Chondrocyte (in vitro differentiated cells): Measurements from ENCODE around the gene CPED1. TPM values are rescaled to one million over a fixed set of nuclear protein-coding genes. Genes with fewer than 3 reads are reported as not detected.

Source experiments
- DNase-seq: peaks from one replicate; pipeline ENCODE4 v3.0.0; 2021; ENCODE audit warnings: mixed read lengths, low spot score
- H3K27ac Mint-ChIP-seq: one replicate; pipeline ENCODE4 v1.8.0; 2021; ENCODE audit warnings: mild to moderate bottlenecking, moderate library complexity, mixed read lengths; ENCODE audit not compliant: unreplicated experiment
- H3K27me3 Mint-ChIP-seq: 2 replicates; pipeline ENCODE4 v1.8.0; 2021; ENCODE audit warnings: low read depth, mixed read lengths
- H3K36me3 Mint-ChIP-seq: 2 replicates; pipeline ENCODE4 v1.8.0; 2021; ENCODE audit warnings: low read depth, mixed read lengths
- H3K4me1 Mint-ChIP-seq: 2 replicates; pipeline ENCODE4 v1.8.0; 2021; ENCODE audit warnings: low read depth, mild to moderate bottlenecking, mixed read lengths
- H3K4me3 Mint-ChIP-seq: one replicate; pipeline ENCODE4 v1.8.0; 2021; ENCODE audit warnings: mild to moderate bottlenecking, moderate library complexity, mixed read lengths; ENCODE audit not compliant: unreplicated experiment
- H3K9me3 Mint-ChIP-seq: 2 replicates; pipeline ENCODE4 v1.8.0; 2021; ENCODE audit warnings: low read depth, mixed read lengths
- total RNA-seq: library from RNA; stranded (reverse); gene quantifications from 3 replicates; pipeline ENCODE4 v1.2.1, GENCODE V29; 2021
- TF ChIP-seq, protein P1 (sequence below): fragments of 200-600 bp; sonication (generic); IDR thresholded peaks from 2 replicates; pipeline ENCODE4 v1.5.0; 2021; ENCODE audit warnings: antibody characterized with exemption, mild to moderate bottlenecking, moderate library complexity

CPED1 gene
- total RNA-seq, 1 donor from 2014 or later, result 2.8 TPM

DNA sequence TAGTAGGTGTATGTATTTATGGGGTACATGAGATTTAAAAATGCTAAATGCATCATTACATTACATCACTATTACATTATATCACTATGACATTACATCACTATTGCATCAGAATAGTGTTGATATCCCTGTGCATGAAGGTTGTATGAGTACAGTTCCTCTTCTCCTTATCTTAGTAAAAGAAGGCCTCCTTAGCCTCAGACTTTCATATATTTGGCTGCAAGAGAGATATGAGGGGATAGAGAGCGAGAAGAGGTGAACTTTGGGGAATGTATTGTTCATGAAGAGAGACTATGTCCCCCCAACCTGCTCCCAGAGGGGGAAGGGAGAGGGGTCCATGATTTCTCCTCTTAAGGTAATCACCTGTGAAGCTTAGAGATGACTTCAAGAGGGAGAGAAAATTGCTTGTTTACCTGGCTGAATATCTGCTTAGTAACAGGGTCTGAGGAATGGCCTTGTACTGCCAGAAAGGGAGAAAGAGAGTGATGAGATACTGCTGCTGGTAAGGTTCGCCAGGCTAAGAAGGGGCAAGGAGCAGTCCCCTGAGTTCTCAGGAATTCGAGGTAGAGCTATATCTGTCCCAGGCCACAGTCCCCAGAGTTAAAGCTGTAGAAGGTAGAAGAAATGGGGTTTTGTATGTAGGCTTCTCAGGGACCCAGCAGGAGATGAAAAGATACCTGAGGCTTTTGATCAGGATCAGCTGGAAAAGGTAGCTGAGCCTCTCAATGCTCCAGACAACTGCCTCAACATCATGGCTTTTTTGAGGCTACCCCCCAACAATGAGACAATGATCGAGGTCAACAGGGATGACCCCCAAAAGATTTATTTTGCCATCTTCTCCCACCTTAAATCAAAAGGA lies 171.9 kb downstream of the CPED1 start:
- Mint-ChIP-seq H3K4me1 (no peaks in the 10 kb centered on the region), H3K4me3 (no peak overlapping the region), H3K27me3 (no peaks in the 10 kb centered on the region), H3K36me3 (no peaks in the 10 kb centered on the region), H3K27ac (no peak overlapping the region), H3K9me3 (peaks cover 7% of the 10 kb centered on the region)
- TF ChIP-seq, protein P1, sequence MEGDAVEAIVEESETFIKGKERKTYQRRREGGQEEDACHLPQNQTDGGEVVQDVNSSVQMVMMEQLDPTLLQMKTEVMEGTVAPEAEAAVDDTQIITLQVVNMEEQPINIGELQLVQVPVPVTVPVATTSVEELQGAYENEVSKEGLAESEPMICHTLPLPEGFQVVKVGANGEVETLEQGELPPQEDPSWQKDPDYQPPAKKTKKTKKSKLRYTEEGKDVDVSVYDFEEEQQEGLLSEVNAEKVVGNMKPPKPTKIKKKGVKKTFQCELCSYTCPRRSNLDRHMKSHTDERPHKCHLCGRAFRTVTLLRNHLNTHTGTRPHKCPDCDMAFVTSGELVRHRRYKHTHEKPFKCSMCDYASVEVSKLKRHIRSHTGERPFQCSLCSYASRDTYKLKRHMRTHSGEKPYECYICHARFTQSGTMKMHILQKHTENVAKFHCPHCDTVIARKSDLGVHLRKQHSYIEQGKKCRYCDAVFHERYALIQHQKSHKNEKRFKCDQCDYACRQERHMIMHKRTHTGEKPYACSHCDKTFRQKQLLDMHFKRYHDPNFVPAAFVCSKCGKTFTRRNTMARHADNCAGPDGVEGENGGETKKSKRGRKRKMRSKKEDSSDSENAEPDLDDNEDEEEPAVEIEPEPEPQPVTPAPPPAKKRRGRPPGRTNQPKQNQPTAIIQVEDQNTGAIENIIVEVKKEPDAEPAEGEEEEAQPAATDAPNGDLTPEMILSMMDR, result no peak
- no peak for DNase-seq

DNA sequence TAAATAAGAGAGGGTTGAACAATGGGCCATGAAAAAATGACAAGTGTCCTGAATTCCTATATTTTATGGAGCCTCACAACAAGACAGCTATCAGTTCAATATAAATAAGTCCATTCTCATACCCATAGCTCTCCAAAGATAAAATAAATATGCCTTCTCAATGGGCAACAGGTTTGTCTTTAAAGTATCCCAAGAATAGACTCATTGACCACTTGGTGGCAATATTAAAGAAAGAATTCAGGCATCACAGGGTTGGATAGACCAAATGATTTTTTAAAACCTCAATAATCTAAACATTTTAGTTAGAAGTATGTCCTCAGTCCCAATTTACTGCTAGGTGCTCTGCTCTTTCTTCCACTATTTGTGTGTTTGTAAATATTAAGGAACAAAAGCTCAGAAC lies 175.2 kb downstream of the CPED1 start:
- no peaks in the 10 kb centered on the region for H3K27me3 Mint-ChIP-seq
- no peaks in the 10 kb centered on the region for H3K36me3 Mint-ChIP-seq
- TF ChIP-seq, protein P1, result peak; percentile 53
- no peaks in the 10 kb centered on the region for H3K4me1 Mint-ChIP-seq
- no peak overlapping the region for H3K4me3 Mint-ChIP-seq
- no peak overlapping the region for H3K27ac Mint-ChIP-seq
- no peak for DNase-seq
- H3K9me3 Mint-ChIP-seq, result no peaks in the 10 kb centered on the region

DNA sequence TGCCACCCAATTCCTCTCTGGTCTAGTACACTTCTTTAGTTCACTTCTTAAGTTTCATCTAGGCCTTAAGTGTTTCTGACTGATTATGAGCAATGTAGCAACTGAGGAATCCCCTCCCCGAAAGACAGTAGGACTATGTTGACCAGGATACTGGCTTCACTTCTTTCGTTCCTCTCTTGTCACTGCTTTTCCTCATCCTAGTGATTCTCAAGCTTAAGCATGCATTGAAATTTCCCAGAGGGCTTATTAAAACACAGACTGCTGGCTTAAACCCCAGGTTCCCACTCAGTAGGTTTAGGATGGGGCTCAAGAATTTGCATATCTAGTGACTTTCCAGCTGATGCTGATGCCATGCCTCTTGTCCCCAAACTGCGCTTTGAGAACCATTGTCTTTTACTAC lies 175.7 kb downstream of the CPED1 start:
- no peak overlapping the region for H3K4me3 Mint-ChIP-seq
- H3K27me3 Mint-ChIP-seq, result no peaks in the 10 kb centered on the region
- TF ChIP-seq, protein P1, result no peak
- no peak overlapping the region for H3K27ac Mint-ChIP-seq
- no peaks in the 10 kb centered on the region for H3K36me3 Mint-ChIP-seq
- no peaks in the 10 kb centered on the region for H3K9me3 Mint-ChIP-seq
- H3K4me1 Mint-ChIP-seq, result no peaks in the 10 kb centered on the region
- no peak for DNase-seq

DNA sequence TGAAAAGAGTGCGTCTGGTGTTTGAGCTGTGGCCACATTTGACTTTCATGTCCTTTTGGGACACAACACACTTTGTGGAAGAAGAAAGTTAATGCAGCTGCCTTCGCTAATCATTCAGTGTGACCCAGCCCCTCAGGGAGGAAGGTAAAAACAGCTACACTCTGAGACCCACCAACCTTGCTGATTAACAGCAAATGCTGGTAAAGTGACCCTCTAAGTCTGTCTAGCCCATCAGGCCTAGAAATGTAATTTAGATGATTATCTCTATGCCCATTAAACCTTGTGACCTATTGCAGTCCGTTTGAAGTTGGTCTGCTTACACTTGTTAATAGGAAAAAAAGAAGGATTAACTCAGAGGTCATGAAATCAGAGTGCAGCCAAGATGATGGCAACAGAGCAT lies 178.4 kb downstream of the CPED1 start:
- DNase-seq, result no peak
- TF ChIP-seq, protein P1, result no peak
- H3K27me3 Mint-ChIP-seq, result no peaks in the 10 kb centered on the region
- no peaks in the 10 kb centered on the region for H3K4me1 Mint-ChIP-seq
- H3K9me3 Mint-ChIP-seq, result no peaks in the 10 kb centered on the region
- H3K36me3 Mint-ChIP-seq, result no peaks in the 10 kb centered on the region
- H3K27ac Mint-ChIP-seq, result no peak overlapping the region
- H3K4me3 Mint-ChIP-seq, result no peak overlapping the region

DNA sequence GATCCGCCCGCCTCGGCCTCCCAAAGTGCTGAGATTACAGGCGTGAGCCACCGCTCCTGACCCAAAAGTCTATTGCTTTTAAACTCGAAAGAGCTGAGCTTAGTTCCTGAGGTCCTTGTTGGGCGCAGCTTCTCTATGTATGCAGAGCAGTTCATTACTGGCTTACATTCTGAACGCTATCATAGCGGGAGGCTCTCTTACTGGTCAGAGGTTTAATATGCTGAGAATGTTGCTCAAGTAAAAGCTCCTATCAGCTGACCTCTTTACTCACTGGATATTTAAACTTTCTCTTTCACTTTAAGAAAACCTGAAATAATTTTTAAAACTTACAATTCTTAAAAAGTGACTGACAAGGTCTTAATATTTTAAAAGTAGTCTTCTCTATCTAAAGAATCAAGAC lies 179.5 kb downstream of the CPED1 start:
- H3K4me1 Mint-ChIP-seq, result no peaks in the 10 kb centered on the region
- H3K36me3 Mint-ChIP-seq, result no peaks in the 10 kb centered on the region
- H3K27ac Mint-ChIP-seq, result no peak overlapping the region
- DNase-seq, result no peak
- TF ChIP-seq, protein P1, result no peak
- H3K27me3 Mint-ChIP-seq, result no peaks in the 10 kb centered on the region
- no peaks in the 10 kb centered on the region for H3K9me3 Mint-ChIP-seq
- H3K4me3 Mint-ChIP-seq, result no peak overlapping the region
